GM19025 (cell line): ENCODE data around the gene CADM1.

Source experiments
- ATAC-seq: cut with Tn5 transposase; IDR thresholded peaks from one replicate; pipeline ENCODE4 v1.9.1; 2021; ENCODE audit warnings: mild to moderate bottlenecking, low read depth, moderate library complexity; ENCODE audit not compliant: unreplicated experiment

The CADM1 gene

DNA sequence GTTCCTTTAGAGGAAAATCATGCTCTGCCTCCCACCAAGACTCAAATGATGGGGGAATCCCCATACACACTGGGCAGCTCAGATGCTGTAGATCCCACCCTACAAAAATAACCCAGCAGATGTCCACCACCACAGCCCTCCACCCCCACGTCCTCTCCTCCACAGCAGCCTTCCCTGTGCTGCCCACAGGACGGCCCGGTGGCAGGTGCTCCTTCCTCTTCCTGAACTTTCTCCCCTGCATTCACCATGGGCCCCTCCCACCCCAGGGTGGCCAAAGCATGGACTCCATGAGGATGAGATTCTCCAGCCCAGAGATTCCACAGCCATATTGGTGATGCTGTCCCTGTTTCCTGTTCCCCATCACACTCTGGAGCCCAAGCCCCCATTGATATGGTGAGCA, 368.3 kb downstream of the CADM1 start:
- no peak for ATAC-seq

DNA sequence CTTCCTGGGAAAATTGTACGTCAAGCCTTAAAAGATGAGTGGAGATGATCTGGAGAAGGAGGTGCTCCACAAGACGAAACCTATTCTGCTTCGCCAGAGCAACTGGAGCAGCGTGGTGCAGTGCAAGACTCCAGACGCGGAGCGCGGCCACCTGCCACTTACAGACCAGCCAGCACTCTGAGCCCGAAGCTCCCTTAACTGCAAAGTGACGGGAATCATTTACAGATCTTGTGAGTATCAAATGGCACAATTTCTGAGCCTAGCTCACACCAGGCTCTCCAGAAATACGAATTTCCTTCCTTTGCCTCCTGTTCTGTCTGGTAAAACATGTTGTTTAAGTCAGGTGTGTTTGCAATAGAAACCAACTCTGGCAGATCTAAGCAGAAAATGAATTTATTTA, 369.3 kb downstream of the CADM1 start:
- no peak for ATAC-seq

DNA sequence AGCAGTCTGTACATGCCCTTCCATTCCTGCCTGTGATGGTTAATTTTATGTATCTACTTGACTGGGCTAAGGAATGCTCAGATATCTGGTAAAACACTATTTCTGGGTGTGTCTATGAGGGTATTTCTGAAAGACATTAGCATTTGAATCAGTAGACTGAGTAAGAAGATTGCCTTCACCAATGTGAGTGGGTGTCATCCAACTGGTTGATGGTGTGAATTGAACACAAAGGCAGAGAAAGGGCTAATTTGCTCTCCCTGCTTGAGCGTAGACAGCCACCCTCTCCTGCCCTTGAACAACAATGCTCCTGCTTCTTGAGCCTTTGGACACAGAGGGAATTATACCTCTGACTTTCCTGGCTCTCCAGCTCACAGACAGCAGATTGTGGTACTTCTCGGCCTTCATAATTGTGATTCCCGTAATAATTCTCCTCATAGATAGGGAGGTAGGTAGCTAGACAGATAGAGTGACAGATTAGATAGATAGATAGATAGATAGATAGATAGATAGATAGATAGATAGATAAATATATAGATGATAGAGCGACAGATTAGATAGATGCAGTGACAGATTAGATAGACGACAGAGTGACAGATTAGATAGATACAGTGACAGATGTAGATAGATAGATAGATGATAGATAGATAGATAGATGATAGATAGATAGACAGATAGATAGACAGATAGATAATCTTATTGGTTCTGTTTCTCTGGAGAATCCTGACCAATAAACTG, 370.6 kb downstream of the CADM1 start:
- ATAC-seq = no peak

DNA sequence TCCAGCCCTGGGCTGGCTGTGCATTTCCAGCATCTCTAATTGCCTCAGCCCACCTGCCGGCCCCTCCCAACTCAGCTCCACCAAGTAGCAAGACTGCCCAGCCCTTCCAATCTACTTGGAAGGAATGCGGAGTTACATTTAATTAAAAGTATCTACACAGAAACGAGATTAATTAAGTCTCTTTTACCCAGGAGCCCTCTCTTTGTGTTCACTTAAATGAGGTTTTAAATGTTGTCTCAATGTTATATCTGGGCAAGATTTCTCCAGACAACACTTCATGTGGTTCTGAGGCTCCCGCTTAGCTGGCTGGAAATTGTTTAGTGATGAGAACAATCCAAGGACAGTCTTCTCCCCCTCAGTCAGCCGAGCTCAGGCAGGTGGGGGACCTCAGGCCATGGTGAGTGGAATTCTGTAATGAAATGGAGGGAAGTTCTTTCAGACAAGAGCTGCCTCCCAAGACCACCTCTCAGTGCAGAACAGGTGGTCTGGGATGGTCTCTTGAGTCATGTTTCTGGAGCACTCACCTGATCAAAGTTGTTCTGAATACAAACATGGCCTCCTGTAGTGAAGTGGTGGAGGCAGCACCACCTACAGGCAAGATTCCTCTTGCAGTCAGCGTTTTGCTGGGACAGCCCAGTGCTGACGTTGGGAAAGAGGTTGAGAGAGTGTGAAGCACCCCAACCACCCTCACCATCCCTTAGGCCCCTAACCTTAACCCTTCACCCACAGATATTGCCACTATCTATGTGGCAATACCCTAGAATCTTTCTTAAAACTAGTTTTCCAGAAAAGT, 371.6 kb downstream of the CADM1 start:
- no peak for ATAC-seq

DNA sequence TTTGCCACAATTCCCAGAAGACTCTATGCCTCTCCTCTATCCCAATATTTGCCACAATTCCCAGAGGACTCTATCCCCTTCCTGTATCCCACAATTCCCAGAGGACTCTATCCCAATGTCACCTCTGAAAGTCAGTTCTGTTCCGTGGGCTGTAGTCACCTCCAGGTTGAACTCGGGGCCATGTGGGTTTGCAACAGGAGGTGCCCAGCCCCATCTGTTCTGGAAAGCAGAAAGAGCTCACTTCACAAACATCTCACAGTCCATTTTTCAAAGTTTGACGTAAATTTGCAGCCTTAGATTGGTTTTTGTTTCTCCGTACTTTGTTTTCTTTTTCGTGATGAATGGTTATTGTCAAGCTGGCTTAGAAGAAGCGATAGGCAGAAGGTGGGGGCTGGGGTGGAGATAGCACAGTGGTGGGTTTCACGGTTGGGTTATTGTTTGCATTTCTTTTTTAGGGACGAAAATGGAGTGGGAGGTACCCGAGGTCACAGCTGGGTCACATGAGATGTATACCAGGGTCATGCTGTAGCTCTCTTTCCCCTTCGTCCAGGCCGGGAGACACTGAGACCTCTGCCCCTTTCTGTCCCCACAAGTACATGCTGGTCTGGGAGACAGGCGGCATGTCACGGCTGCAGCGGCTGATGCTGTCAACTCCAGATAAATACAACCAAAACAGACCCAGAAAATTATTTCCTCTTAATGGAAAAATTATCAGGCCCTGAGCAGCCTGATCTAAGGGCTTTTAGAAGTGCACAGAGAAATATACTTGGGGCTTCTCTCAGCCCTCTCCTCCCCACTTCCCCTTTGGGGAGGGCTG, 374.5 kb downstream of the CADM1 start:
- ATAC-seq = no peak

DNA sequence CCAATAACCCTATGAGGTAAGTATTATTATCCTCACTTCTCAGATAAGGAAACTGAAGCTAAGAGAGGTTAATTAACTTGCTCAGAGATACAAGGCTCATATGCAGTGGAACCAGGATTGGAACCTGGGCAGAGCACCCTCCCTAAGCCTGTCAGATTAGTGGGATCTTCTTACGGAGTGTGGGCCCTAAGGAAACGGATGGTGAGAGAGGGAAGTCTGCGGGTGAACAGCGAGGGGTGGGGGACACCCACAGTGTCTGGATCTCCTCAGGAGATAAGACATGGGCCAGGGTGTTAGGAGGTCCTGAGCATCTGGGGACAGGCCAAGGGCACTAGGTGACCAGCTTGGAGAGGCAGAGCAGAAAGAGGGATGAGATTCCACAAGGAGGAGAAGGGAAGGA, 376.0 kb downstream of the CADM1 start:
- no peak for ATAC-seq

DNA sequence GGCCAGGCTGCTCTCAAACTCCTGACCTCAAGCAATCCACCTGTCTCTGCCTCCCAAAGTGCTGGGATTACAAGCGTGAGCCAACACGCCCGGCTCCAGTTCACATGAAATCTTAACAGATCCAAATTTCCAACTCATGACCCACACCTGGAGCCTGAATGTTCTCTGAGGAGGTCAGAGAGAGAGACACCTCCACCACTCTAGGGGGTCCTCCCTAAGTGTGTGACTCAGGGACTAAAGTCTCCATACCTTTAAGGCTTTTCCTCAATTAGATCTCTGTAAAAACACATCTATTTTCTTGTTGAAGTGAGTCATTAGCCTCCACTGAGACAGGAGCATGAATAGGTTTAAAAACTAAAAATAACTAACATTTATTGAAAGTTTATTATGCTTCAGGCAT, 376.4 kb downstream of the CADM1 start:
- no peak for ATAC-seq

DNA sequence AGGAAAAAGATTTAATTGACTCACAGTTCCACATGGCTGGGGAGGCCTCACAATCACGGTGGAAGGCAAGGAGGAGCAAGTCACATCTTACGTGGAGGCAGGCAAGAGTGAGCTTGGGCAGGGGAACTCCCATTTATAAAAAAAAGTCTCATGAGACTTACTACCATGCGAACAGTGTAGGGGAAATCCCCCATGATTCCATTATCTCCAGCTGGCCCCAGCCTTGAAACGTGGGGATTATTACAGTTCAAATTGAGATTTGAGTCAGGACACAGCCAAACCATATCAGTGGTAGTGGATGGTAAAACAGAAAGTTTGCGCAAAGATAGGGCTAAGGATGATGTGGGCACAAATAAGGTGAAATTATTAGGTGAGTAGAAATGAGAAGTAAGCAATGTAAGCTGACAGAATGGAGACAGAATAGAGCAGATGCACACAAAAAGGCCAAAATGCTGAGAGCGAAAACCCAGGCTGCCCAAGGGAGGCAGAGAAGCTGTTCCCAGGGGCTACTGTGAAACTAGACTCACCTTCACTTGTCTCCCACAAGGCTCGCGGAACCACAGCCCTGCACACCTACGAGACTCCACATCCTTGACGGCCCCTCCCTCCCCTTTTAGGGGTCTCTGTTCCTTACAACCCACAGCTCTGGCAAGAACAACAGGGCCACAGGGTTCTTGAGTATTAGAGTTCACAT, 377.6 kb downstream of the CADM1 start:
- ATAC-seq = peak; percentile 87

DNA sequence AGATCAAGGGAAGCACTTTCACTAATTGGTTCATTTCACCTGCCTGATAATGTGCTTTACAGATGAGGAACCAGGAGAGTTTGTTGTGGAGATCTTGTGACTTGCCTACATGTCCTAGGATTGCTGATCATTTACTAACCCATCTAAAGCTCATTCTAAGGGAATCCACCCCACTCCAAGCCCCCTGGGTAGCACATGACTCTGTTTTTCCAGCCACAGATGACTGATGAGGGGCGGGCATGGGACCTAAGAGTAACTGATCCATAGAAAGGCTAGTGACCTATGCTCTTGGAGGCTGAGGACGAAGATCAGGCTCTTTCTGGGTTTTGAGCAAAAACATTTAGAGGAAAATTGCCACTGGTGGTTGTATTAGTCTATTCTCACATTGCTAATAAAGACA, 378.1 kb downstream of the CADM1 start:
- peak; percentile 6 for ATAC-seq

DNA sequence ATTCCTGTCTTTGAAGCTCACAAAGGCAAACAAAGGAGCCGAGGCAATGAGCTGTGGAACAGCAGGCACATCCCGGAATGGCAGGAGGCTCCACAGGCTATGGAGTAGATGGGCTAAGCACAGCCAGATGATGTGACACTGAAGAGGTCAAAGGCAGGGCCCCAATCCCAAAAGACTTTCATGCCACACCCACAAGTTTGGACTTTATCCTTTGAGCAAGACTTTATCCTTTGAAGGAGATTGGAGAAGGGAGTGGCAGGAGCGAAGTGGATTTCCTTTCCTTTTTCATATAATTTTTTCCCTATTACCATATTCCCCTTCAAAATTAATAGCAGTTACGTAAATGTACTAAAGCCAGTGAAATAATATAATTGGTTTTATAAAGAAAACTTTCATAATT, 379.4 kb downstream of the CADM1 start:
- ATAC-seq = no peak

DNA sequence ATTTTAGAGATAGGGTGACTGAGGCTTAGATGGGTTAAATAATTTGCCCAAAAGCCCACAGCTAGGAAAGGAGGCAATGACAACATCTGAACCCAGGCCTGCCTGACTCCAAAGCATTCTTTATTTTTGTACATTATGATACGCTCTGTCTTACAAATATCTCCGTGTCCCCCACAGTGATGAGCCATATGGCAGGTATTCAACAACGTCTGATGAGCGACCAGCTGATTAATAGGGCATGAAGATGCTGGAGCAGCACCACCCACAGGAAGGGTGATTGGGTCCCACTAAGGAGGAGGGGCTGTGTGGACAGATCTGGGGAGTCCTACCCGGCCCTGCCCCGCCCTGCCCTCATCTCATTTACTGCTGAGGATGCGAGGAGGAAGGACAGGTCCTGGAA, 380.6 kb downstream of the CADM1 start:
- no peak for ATAC-seq

DNA sequence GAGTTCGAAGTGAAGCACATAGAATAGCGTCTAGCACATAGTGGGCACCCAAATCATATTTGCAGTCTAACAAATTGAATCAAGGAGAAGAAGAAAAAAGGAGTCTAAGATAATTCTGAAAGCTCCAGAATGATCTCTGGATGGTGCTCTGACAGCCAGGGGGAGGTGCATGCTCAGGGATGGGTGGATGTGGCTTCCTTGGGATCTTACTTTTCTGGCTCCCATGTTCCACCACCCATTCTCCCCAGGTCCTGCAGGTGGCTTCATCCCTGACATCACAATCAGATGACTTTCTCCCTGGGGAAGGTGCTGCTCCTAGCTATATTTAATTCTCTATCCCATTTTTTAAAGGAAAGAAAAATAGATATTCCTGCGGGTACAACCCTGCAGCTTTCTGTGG, 381.9 kb downstream of the CADM1 start:
- ATAC-seq = no peak
